Nephron progenitor cell (in vitro differentiated cells): ENCODE results near the gene MCOLN1.
A peak's percentile ranks its signal among the peaks of the same experiment; 100 is the strongest.
"Not testable (repeated sequence)": the region's sequence is repeated elsewhere in the genome, so short reads cannot be mapped to it uniquely, and the experiment has no call there.

Experiments used
- DNase-seq: peaks from one replicate; pipeline ENCODE4 v3.0.0; 2021
- H3K27ac Mint-ChIP-seq: 2 replicates; pipeline ENCODE4 v1.8.0; 2021; ENCODE audit warnings: mild to moderate bottlenecking, moderate library complexity, mixed read lengths
- H3K27me3 Mint-ChIP-seq: 2 replicates; pipeline ENCODE4 v1.8.0; 2021; ENCODE audit warnings: mild to moderate bottlenecking, low read depth, mixed read lengths; ENCODE audit not compliant: poor library complexity
- H3K36me3 Mint-ChIP-seq: 2 replicates; pipeline ENCODE4 v1.8.0; 2021; ENCODE audit warnings: low read depth, mixed read lengths
- H3K4me1 Mint-ChIP-seq: 2 replicates; pipeline ENCODE4 v1.8.0; 2021; ENCODE audit warnings: mixed read lengths
- H3K4me3 Mint-ChIP-seq: 2 replicates; pipeline ENCODE4 v1.8.0; 2021; ENCODE audit warnings: mild to moderate bottlenecking, moderate library complexity, mixed read lengths
- H3K9me3 Mint-ChIP-seq: 2 replicates; pipeline ENCODE4 v1.8.0; 2021; ENCODE audit warnings: mild to moderate bottlenecking, moderate library complexity, mixed read lengths
- TF ChIP-seq, protein P1 (sequence below): fragments of 200-600 bp; sonication (generic); IDR thresholded peaks from 2 replicates; pipeline ENCODE4 v1.5.0; 2021; ENCODE audit warnings: antibody characterized with exemption

Gene MCOLN1

GRCh38 chr19:7535047-7535997 is 12.9 kb downstream of the MCOLN1 start, which contains the start of gene PNPLA6:
PNPLA6 (plus strand) TSS chr19:7535717; CDS start chr19:7535789, 72 bp downstream.
- DNase-seq, result peak; percentile 96
- Mint-ChIP-seq H3K4me3 (peak within 1 kb of the TSS; percentile 94), H3K4me1 (peaks cover 18% of the 10 kb centered on the region), H3K36me3 (peaks cover 14% of the 10 kb centered on the region), H3K9me3 (no peaks in the 10 kb centered on the region), H3K27me3 (peaks cover 4% of the 10 kb centered on the region), H3K27ac (peak within 1 kb of the TSS; percentile 97)
- TF ChIP-seq, protein P1, sequence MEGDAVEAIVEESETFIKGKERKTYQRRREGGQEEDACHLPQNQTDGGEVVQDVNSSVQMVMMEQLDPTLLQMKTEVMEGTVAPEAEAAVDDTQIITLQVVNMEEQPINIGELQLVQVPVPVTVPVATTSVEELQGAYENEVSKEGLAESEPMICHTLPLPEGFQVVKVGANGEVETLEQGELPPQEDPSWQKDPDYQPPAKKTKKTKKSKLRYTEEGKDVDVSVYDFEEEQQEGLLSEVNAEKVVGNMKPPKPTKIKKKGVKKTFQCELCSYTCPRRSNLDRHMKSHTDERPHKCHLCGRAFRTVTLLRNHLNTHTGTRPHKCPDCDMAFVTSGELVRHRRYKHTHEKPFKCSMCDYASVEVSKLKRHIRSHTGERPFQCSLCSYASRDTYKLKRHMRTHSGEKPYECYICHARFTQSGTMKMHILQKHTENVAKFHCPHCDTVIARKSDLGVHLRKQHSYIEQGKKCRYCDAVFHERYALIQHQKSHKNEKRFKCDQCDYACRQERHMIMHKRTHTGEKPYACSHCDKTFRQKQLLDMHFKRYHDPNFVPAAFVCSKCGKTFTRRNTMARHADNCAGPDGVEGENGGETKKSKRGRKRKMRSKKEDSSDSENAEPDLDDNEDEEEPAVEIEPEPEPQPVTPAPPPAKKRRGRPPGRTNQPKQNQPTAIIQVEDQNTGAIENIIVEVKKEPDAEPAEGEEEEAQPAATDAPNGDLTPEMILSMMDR, result no peak

DNA sequence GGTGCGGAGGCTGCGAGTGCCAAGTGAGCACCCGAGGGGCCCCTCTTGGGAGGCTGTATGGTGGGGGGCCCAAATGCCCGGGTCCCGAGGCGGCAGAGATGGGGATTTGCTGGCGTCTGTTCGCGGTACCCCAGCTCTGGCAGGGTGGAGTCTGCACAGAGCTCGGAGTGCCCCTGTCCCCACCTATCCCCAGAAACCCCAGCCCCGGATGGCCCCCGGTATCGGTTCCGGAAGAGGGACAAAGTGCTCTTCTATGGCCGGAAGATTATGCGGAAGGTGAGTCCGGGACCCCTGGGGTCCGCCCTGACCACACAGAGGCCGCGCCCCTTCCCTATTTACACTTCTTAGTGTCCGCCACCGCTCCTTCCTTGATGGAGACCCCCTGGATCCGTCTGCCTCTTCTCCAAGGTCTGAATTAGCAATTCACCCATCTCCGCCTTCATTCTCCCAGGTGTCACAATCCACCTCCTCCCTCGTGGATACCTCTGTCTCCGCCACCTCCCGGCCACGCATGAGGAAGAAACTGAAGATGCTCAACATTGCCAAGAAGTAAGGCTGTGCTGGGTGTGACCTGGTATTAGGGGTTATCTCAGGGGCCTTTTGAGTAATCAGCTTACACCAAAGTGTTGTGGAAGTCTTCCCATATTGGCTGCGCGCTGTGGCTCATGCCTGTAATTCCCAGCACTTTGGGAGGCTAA is 13.7 kb downstream of the MCOLN1 start:
- TF ChIP-seq, protein P1, result no peak
- Mint-ChIP-seq H3K4me1 (peaks cover 20% of the 10 kb centered on the region), H3K4me3 (peak overlapping the region; percentile 94), H3K27ac (no peak overlapping the region), H3K9me3 (no peaks in the 10 kb centered on the region), H3K36me3 (peaks cover 16% of the 10 kb centered on the region), H3K27me3 (peaks cover 4% of the 10 kb centered on the region)
- no peak for DNase-seq

DNA sequence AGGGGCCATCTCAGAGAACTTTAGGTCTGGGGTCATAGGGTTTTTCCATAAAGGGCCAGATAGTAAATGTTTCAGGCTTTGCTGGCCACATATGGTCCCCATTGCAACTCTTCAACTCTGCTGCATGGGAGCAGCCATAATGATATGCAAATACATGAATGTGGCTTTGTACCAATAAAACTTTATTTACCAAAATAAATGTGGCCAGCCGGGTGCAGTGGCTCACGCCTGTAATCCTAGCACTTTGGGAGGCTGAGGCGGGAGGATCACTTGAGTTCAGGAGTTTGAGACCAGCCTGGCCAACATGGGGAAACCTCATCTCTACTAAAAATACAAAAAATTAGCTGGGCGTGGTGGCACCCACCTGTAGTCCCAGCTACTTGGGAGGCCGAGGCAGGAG is 16.6 kb downstream of the MCOLN1 start:
- not testable (repeated sequence) for H3K27me3 Mint-ChIP-seq, H3K9me3 Mint-ChIP-seq, H3K4me3 Mint-ChIP-seq, H3K27ac Mint-ChIP-seq, DNase-seq
- H3K4me1 Mint-ChIP-seq, result peaks cover 20% of the 10 kb centered on the region
- peaks cover 26% of the 10 kb centered on the region for H3K36me3 Mint-ChIP-seq

GRCh38 chr19:7539827-7540425 is 17.5 kb downstream of the MCOLN1 start:
- Mint-ChIP-seq H3K27ac (no peak overlapping the region), H3K4me3 (no peak overlapping the region), H3K36me3 (peaks cover 26% of the 10 kb centered on the region), H3K27me3 (no peaks in the 10 kb centered on the region), H3K4me1 (peaks cover 14% of the 10 kb centered on the region), H3K9me3 (no peaks in the 10 kb centered on the region)
- TF ChIP-seq, protein P1, result no peak
- DNase-seq, result no peak

- TF ChIP-seq, protein P1, result no peak
- DNase-seq, result peak; percentile 68
- Mint-ChIP-seq H3K27ac (no peak overlapping the region), H3K4me3 (no peak overlapping the region), H3K36me3 (peaks cover 26% of the 10 kb centered on the region), H3K9me3 (no peaks in the 10 kb centered on the region), H3K27me3 (no peaks in the 10 kb centered on the region), H3K4me1 (peaks cover 14% of the 10 kb centered on the region)
These were observed 18.5 kb downstream of the MCOLN1 start for GRCh38 chr19:7540761-7541474.

DNA sequence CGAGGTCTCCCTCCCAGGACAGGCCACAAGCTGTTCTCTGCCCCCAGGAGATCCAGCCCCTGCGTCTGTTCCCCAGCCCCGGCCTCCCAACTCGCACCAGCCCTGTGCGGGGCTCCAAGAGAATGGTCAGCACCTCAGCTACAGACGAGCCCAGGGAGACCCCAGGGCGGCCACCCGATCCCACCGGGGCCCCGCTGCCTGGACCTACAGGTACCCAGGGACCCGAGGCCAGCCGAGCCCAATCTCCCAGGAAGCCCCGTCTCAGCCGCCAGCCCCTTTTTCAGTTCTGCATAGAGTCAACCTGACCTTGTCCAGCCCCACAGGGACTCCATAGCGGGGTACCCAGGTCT is 19.0 kb downstream of the MCOLN1 start:
- Mint-ChIP-seq H3K4me3 (no peak overlapping the region), H3K9me3 (no peaks in the 10 kb centered on the region), H3K27me3 (no peaks in the 10 kb centered on the region), H3K4me1 (peaks cover 10% of the 10 kb centered on the region), H3K36me3 (peaks cover 26% of the 10 kb centered on the region), H3K27ac (no peak overlapping the region)
- TF ChIP-seq, protein P1, result no peak
- DNase-seq, result no peak
